C1 segment of cervical spinal cord (tissue), 14 donors: Measurements from ENCODE around the gene SCP2.

ENCODE experiments used
- DNase-seq, 14 donors: peaks; one replicate each; lab custom pipeline; 2025; lab: John Stamatoyannopoulos, UW

The SCP2 gene

DNA sequence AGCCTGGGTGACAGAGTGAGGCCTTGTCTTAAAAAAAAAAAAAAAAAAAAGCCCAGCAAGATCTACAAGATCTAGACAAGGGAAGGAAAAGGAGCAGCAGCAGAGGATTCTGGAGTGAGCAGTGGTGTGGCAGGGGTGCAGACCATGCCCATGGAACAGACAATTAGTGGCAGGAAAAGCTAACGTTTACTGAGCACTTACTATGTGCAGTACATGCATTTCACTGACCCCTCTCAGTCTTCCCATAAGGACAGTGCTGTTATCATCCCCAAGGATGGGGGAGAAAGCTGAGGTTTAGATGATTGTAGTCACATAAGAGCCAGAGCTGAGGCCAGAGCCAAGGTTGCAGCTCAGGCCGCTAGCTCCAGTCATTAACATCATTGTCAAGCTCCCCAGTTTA lies 140.8 kb downstream of the SCP2 start:
- no peak for DNase-seq

DNA sequence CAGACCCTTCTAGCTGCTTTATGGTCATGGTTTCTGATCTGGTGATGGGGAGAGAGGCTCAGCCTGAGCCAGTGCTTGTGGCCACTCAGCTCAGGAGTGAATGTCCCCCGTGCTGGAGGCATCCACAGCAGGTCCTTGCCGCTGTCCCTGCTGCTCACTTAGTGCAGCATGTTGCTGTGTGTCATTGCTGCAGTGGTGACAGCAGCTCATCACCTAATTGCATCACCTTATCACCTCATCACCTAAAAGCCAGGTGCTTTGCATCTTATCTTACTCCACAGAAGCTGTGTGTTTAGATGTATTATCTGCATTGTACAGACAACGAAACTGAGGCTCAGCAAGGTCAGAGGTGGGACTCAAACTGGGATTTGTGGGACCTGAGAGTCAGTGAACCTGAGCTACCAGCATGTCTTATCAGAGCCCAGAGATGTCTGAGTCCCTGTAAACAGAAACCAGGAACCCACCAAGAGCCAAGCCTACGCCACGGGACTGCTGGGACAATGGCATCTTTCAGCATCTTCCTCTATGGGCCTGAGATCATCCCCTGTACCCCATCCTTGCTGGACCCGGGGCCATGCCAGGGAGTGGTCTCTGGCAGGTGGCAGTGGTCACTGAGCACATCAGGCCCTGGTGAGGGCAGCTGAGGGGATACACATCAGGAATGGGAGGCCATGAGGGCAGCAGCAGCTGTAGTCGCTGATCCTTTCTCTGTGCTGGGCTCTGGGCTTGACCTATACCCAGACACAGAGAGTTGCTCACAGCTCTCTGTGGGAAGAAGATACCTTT lies 141.4 kb downstream of the SCP2 start:
- DNase-seq: no peak

DNA sequence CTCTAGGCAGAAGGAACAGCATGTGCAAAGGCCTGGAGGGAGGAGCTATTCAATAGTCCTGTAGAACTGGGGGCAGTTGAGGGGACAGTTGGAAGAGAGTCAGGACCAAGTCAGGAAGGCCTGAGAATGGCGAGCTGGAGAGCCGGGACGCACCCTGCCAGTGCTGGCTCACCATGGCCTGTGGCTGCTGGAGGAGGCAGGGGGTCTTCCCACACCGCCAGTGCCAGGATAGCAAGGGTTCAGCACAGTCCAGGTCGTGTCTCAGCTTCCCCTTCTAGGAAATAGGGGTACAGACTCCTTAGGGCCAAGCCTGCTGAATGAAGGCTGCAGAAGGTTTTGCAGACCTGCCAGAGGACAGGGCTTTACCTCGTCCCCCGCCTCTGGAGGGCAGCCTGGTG lies 142.2 kb downstream of the SCP2 start:
- DNase-seq: no peak

DNA sequence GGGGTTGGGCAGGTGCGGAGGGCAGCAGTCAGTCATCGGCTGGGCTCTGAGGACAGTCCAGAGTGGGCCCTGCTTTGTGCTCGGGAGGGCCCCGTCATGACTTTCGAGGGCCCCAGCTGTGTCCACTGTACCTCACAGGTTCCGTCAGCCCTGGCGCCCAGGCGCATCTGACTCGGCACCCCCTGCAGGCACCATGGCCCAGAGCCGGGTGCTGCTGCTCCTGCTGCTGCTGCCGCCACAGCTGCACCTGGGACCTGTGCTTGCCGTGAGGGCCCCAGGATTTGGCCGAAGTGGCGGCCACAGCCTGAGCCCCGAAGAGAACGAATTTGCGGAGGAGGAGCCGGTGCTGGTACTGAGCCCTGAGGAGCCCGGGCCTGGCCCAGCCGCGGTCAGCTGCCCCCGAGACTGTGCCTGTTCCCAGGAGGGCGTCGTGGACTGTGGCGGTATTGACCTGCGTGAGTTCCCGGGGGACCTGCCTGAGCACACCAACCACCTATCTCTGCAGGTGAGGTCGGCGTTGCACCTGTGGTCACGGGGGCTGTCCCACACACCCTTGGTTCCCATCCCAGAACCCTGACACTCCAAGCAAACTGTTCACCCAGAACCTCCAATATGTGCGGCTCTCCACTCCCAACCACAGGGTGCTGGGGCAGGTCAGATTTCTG lies 142.7 kb downstream of the SCP2 start:
- DNase-seq: no peak

DNA sequence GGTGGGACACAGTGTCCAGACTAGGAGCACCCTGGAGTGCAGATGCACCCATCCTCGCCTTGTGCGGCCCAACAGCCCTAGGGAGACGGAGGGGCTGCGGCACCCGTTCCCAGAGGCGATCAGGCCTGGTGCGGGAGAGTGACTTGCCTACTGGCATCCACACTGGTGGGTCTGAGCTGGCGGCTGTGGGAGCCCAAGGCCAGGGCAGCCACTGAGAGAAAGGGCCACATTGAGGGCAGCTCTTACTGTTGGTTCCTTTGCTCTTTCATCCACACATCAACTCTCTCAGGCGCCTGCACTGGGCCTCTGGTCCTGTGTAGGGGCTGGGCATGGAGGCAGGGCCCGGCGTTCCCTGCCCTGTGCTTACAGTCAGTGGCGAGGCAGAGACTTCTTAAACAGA lies 143.5 kb downstream of the SCP2 start:
- no peak for DNase-seq

DNA sequence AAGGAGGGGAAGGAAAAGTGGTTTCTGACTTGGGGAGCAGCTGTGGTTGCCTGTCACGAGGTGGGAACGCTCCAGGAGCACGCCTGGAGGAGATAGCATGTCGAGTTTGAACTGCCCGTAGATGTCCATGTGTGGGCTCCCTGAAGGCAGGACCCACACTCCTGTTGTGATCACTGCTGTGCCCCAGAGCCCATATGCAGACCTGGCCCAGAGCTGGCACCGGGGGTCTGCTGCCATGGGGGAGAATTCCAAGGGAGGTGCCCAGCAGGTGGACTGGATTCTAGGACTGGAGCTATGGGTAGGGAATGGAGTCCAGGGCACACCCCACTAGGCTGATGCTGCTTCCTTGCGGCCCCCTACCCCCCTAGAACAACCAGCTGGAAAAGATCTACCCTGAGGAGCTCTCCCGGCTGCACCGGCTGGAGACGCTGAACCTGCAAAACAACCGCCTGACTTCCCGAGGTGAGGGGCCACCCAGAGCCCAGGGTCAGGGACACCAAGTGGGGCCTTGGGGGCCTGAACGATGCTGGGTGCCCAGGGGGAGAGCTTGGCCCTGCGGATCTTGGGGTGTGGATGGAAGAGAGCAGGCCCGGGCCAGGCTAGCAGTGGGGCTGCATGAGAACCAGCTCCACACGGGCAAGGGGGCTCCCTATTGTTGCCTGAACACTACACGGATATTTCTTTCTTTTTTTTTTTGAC lies 144.2 kb downstream of the SCP2 start:
- DNase-seq: no peak

DNA sequence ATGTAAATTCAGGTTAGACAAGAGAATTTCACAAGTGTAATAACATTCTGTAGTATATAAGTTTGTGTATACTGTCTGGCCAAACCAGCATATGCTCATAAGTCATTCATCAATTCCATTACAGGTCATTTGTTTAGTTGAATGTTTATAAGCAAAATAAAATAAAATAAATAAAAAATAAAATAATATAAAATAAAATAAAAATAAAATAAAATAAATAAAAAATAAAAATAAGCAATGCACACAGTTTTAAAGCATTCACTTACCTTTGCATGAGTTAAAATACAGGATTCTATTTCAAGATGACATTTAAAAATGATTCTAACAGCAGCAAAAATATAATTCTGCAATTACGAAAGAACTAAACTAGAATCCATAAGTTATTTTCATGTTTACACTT lies 144.8 kb downstream of the SCP2 start:
- no peak for DNase-seq

DNA sequence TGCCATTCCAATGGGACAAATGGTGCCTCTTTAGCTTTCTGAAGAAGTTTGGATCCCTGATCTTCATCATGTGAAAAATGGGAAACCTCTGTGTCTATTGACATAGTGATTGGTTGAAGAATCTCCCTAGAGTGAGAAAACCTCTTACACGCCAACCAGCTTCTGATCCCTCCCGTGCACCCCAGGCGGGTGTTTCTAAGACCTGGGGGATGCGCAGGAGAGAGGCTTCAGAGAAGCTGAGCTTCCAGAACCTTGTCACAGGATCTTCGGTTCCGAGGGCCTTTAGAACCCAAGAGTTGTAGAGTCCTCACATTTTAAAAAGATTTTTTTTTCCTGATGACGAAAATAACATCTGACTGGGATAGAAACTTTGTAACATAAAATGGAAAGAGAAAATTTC lies 146.2 kb downstream of the SCP2 start:
- no peak for DNase-seq

DNA sequence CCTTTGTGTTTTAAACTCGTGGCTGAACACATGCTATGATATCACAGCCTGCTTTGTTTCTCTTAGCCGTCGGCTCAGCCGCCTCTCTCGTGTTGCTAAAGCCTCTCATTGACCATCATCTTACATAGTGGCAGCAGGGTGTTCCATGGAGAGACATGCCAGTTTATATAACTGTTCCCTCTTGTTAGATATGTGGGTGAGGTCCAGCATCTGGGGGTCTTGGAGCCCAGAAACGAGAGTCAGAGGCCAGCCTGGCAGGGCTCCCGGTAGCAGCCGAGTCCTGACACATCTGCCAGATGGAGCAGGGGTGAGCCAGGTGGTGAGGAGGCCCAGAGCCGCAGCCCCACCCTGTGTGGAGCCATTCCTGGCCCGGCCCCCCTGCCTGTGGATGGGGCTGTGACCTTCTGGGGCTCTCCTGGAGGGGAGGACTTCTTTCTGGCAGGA lies 146.8 kb downstream of the SCP2 start:
- DNase-seq: peak in 3 of 14 donors; percentile 7 to 18 (median 9)

DNA sequence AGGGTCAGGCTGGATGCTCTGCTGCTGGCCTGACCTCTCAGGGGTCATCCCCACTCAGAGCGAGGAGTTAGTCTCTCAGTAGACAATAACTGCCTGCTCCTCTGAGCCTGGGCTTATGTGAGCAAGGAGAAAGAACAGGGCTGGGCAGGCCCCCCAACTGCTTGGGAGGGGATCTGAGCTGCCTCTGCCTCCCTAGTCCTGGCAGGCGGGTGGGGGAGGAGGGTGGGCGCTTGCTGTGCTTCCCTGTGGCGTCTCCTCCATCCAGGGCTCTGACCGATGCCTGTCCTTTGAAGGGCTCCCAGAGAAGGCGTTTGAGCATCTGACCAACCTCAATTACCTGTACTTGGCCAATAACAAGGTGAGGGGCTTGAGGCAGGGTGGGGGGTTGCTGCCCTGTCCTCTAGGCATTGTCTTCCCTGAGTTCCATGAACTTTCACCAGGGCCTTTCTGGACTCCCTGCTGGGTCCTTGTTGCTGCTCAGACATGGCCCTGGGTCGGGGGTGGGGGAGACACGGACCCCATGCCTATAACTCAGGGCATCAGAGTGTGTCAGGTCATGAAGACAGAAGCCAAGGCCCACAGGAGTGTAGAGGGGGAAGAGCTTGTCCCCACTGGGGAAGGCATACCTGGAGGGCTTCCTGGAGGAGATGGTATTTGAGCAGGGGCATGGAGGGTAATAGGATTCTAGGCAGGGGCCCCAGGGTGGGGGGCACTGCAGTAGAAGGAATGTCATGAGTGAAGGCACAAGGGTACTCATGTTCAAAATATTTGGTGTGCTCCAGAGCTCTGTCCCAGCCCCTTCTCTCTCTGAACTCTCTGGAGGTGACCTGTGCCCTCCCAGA lies 147.5 kb downstream of the SCP2 start:
- no peak for DNase-seq

DNA sequence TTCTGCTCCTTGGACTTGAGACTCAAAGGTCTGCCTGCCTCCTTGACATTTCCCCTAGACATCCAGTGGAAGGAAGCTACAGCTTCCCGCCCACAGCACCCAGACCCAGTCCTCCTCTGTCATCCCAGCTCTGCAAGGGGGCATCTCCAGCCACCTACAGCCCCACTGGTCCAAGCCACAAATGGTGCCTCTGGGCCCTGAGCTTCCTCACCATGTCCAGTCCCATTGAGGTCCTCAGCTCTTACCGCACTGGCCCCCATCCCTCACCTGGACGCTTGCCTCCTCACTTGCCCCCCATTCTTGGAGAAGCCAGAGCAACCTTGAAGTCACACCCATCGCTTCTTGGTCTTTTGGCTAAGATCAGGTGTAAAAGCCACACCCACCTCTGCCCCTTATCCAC lies 148.1 kb downstream of the SCP2 start:
- DNase-seq: no peak

DNA sequence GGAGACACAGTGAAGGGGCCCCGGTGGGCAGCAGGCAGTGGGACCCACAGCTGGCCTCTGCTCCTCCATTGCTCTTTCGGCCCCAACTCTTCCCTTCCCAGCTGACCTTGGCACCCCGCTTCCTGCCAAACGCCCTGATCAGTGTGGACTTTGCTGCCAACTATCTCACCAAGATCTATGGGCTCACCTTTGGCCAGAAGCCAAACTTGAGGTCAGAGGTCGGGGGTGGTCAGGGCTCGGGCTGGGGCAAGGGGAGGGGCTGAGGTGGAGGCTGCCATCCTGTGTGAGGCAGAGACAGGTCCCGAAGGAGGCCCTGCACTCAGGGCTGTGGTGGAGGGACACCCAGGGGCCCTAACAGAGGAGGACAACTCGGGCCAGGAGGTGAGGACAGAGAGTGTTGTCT lies 148.7 kb downstream of the SCP2 start:
- DNase-seq: no peak

DNA sequence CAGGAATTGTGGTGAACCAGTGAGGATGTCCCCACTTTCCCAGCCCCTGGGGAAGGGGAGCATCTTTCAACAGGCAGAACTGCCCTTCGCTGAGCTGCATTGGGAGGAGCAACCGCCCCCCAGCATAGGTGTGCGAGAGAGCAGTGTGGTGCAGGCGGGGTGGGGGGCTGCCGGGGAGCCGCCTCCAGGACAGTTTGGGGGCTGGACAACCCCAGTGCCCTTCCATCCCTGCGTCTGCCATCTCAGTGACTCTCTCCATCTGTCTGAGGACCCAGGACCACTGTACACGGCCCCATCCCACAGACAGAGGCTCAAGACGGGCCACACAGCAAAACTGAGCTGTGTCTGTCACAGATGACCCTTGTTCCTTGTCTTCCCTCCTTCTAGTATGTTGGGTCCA lies 149.1 kb downstream of the SCP2 start:
- no peak for DNase-seq

DNA sequence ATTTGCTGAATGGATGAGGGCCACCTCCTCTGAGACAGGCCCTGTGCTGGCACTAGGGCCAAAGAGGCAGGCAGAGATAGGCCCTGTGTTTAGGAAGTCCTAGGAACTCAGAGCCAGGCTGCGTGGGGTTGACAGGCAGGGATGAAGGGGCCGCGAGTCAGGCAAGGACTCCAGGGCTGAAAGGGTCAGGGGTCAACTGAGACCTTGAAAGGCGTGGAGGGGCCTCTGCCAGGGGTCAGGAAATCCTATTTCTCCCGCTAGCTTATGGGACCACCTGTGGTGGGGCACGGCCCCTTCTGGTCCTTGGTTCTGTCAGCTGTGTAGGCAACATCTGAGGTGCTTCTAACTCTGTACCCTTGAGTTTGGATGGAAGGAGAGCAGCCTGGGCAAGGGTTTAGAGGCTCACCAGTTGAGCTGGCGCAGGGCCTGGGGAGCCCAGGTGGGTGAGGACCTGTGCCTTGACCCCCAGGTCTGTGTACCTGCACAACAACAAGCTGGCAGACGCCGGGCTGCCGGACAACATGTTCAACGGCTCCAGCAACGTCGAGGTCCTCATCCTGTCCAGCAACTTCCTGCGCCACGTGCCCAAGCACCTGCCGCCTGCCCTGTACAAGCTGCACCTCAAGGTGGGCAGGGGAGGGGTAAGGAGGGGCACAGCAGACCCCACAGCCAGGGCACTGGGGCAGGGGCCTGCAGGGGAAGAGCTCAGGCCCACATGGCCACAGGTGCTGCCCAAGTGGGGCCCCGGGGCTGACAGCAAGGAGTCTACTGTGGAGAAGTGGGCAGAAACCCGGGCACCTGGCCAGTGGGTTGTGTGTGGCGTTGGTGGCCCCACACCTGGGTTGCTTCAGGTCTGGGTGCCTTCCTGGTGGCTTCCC lies 149.9 kb downstream of the SCP2 start:
- DNase-seq: no peak

DNA sequence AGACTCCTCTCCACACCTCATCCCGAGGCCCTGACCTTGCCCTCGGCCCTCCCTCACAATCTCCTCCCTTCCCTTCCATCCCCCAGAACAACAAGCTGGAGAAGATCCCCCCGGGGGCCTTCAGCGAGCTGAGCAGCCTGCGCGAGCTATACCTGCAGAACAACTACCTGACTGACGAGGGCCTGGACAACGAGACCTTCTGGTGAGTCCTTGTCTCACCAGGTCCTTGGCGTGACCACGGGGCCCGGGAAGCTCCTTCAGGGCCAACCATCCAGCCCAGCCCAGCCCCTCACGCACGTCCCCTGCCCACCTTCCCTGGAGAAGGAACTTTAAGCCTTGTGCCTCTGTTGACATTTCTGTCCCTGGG lies 150.5 kb downstream of the SCP2 start:
- DNase-seq: no peak

DNA sequence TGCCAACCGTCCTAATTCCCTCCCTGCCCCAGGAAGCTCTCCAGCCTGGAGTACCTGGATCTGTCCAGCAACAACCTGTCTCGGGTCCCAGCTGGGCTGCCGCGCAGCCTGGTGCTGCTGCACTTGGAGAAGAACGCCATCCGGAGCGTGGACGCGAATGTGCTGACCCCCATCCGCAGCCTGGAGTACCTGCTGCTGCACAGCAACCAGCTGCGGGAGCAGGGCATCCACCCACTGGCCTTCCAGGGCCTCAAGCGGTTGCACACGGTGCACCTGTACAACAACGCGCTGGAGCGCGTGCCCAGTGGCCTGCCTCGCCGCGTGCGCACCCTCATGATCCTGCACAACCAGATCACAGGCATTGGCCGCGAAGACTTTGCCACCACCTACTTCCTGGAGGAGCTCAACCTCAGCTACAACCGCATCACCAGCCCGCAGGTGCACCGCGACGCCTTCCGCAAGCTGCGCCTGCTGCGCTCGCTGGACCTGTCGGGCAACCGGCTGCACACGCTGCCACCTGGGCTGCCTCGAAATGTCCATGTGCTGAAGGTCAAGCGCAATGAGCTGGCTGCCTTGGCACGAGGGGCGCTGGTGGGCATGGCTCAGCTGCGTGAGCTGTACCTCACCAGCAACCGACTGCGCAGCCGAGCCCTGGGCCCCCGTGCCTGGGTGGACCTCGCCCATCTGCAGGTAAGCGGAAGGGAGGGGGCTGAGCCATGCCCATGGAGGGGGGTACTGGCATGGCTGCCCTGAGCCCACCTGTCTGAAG lies 151.4 kb downstream of the SCP2 start:
- no peak for DNase-seq

DNA sequence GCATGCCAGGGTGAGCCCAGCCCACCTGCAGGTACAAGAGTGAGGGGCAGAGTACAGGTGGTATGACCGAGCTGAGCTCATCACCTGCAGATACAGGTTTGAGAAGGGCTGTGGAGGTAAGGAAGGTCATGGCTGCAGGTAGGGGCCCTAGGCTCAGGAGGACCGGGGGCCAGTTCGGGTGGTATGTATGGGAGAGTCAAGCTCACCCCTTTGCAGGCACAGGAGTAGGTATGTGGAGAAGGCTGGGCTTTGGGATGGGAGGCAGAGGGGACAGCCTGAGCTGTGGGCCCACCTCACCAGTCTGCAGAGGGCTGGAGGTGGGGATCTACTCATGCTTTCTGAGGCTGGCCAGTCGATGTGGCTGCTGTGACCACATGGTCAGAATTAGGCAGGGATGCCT lies 152.2 kb downstream of the SCP2 start:
- DNase-seq: no peak

DNA sequence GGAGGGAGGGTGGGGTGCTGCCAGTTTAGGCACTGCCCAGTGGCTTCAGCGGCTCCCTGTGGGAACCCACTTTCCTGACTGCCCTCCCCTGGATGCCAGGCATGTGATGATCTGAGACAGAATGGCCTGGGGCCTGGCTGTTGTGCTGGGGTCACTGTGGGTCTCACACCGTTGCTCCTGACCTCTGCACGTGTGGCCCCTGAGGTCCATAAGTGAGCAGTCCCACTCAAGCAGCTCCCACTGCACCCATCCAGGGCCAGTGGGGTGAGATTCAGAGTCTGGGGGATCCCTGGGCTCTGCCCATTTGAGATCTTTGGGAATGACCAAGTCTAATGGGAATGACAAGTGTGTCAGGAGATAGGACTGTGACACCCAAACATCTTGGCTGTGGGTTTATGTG lies 153.0 kb downstream of the SCP2 start:
- DNase-seq: no peak

DNA sequence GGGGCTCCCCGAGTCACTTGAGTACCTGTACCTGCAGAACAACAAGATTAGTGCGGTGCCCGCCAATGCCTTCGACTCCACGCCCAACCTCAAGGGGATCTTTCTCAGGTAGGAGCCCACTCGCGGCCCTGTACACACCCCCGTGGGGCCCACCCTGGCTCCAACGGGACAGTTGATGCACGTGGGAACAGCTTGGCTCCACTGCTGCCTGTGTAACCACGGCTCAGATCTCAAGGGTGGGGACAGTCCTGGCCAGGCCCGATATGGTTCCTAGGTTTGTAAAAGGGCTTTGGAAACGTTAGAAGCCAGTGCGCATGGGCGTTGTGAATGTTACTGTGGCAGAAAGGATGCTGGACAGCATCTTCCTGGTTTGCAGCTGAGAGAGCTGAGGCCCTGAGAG lies 153.7 kb downstream of the SCP2 start:
- DNase-seq: no peak

DNA sequence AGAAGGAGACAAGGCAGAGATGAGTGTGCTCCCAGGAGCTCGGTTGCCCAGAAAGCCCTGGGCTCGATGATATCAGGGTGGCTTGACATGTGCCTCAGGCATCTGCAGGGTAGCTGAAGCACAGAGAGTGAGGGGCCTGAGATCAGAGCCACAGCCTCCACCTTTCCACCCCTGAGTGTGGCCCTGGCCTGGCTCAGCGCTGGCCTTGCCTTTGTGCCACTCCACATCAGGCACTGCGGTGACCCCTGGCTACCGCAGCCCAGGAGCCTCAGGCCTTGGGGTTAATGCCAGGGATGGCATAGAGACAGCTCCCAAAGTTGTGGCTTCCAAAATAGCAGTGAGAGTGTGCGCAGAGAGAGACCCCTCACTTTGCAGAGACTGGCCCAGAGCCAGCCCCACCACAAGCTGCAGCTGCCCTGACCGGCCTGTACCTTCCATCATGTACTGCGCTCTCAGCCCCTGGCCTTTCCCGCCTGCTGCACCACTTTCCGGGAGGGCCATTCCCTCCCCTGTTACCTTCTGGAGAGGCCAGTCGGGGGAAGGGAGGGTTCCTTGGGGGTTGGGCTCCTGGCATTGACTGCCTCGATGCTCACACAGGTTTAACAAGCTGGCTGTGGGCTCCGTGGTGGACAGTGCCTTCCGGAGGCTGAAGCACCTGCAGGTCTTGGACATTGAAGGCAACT lies 154.4 kb downstream of the SCP2 start:
- no peak for DNase-seq
